Loucy (cell line): ENCODE data around the gene CLDN9.

ENCODE experiments used
- H2AFZ ChIP-seq: fragments of 200-600 bp; sonication (generic); 2 replicates; pipeline ENCODE4 v1.6.0; 2016; ENCODE audit warnings: antibody characterized with exemption, mild to moderate bottlenecking, low read length, moderate library complexity
- H3F3A ChIP-seq: fragments of 200-600 bp; 2 replicates; pipeline ENCODE4 v1.6.0; 2016; ENCODE audit warnings: antibody characterized with exemption, low read depth, mild to moderate bottlenecking
- H3K27me3 ChIP-seq: fragments of 200-600 bp; sonication (generic); 2 replicates; pipeline ENCODE4 v1.6.1; 2014; ENCODE audit warnings: low read length, mild to moderate bottlenecking; ENCODE audit not compliant: insufficient read depth, poor library complexity, severe bottlenecking
- H3K36me3 ChIP-seq: fragments of 200-600 bp; sonication (generic); 2 replicates; pipeline ENCODE4 v1.6.1; 2016; ENCODE audit warnings: low read length; ENCODE audit not compliant: insufficient read depth
- H3K4me1 ChIP-seq: fragments of 200-600 bp; sonication (generic); 2 replicates; pipeline ENCODE4 v1.5.1; 2014; ENCODE audit warnings: low read length, mild to moderate bottlenecking; ENCODE audit not compliant: insufficient read depth, poor library complexity, severe bottlenecking
- H3K4me2 ChIP-seq: fragments of 200-600 bp; sonication (generic); 2 replicates; pipeline ENCODE4 v1.6.0; 2014; ENCODE audit warnings: antibody characterized with exemption, low read length, low read depth, mild to moderate bottlenecking; ENCODE audit not compliant: poor library complexity, severe bottlenecking
- H3K4me3 ChIP-seq: fragments of 200-600 bp; sonication (generic); 2 replicates; pipeline ENCODE4 v1.5.1; 2014; ENCODE audit warnings: low read length, mild to moderate bottlenecking, mixed read lengths; ENCODE audit not compliant: poor library complexity, severe bottlenecking
- H3K79me2 ChIP-seq: fragments of 200-600 bp; sonication (generic); 2 replicates; pipeline ENCODE4 v1.6.1; 2014; ENCODE audit warnings: low read length; ENCODE audit not compliant: insufficient read depth
- H3K9ac ChIP-seq: fragments of 200-600 bp; sonication (generic); 2 replicates; pipeline ENCODE4 v1.6.0; 2014; ENCODE audit warnings: mild to moderate bottlenecking, low read depth, low read length, moderate library complexity; ENCODE audit not compliant: poor library complexity, severe bottlenecking
- H3K9me2 ChIP-seq: fragments of 200-600 bp; sonication (generic); replicated peaks from 2 replicates; pipeline ENCODE4 v1.6.1; 2016; ENCODE audit warnings: low read depth, low read length, mixed read lengths
- H3K9me3 ChIP-seq: fragments of 200-600 bp; sonication (generic); 2 replicates; pipeline ENCODE4 v1.6.1; 2014; ENCODE audit warnings: mild to moderate bottlenecking, antibody characterized with exemption, low read length, low read depth; ENCODE audit not compliant: insufficient read depth
- H4K20me1 ChIP-seq: fragments of 200-600 bp; sonication (generic); 2 replicates; pipeline ENCODE4 v1.6.0; 2014; ENCODE audit warnings: antibody characterized with exemption, low read length, mild to moderate bottlenecking; ENCODE audit not compliant: insufficient read depth, poor library complexity, severe bottlenecking
- CTCF ChIP-seq: fragments of 200-600 bp; sonication (generic); conservative IDR thresholded peaks from 2 replicates; pipeline ENCODE4 v1.5.1; 2014; ENCODE audit warnings: mild to moderate bottlenecking, antibody characterized with exemption, low read length
- EZH2phosphoT487 ChIP-seq: fragments of 200-600 bp; IDR thresholded peaks from 2 replicates; pipeline ENCODE4 v1.6.1; 2018; ENCODE audit warnings: antibody characterized with exemption, mild to moderate bottlenecking, moderate library complexity, borderline replicate concordance

CLDN9 gene

GRCh38 chr16:3023415-3023668 is 10.6 kb downstream of the CLDN9 start:
- no peaks in the 10 kb centered on the region for H3K36me3 ChIP-seq
- no peak overlapping the region for H2AFZ ChIP-seq
- peak overlapping the region; percentile 62 for H3K9ac ChIP-seq
- no peaks in the 10 kb centered on the region for H3K27me3 ChIP-seq
- no peaks in the 10 kb centered on the region for H3K9me2 ChIP-seq
- H3K4me2 ChIP-seq, result peak overlapping the region; percentile 85
- TF ChIP-seq CTCF (no peak), EZH2phosphoT487 (no peak)
- peaks cover 30% of the 10 kb centered on the region for H3K79me2 ChIP-seq
- no peaks in the 10 kb centered on the region for H3F3A ChIP-seq
- peak overlapping the region; percentile 75 for H3K4me3 ChIP-seq
- H3K4me1 ChIP-seq, result peaks cover 15% of the 10 kb centered on the region
- peaks cover 12% of the 10 kb centered on the region for H4K20me1 ChIP-seq
- H3K9me3 ChIP-seq, result no peaks in the 10 kb centered on the region

GRCh38 chr16:3023669-3024478 is 11.2 kb downstream of the CLDN9 start, which contains the start of the genes HCFC1R1 and THOC6:
Gene HCFC1R1, minus strand, starts transcription at chr16:3023942. Its CDS starts 1 bp downstream, at chr16:3023941.
Gene THOC6, plus strand, starts transcription at chr16:3024035. Its CDS starts 292 bp downstream, at chr16:3024327.
- TF ChIP-seq CTCF (no peak), EZH2phosphoT487 (no peak)
- Histone ChIP-seq H3K4me2 (peak within 1 kb of the TSS; percentile 85), H3K4me3 (peak within 1 kb of the TSS; percentile 75), H4K20me1 (peaks cover 12% of the 10 kb centered on the region), H2AFZ (peak within 1 kb of the TSS; percentile 60), H3F3A (no peaks in the 10 kb centered on the region), H3K79me2 (peaks cover 30% of the 10 kb centered on the region), H3K27me3 (no peaks in the 10 kb centered on the region), H3K36me3 (no peaks in the 10 kb centered on the region), H3K9me3 (no peaks in the 10 kb centered on the region), H3K9ac (peak within 1 kb of the TSS; percentile 62), H3K4me1 (peaks cover 15% of the 10 kb centered on the region), H3K9me2 (no peaks in the 10 kb centered on the region)

GRCh38 chr16:3025032-3026002 is 12.6 kb downstream of the CLDN9 start:
- peaks cover 15% of the 10 kb centered on the region for H3K4me1 ChIP-seq
- no peak overlapping the region for H3K9ac ChIP-seq
- no peaks in the 10 kb centered on the region for H3F3A ChIP-seq

More at GRCh38 chr16:3025032-3026002, 12.6 kb downstream of the CLDN9 start:
- no peak overlapping the region for H3K4me2 ChIP-seq
- peaks cover 29% of the 10 kb centered on the region for H3K79me2 ChIP-seq
- no peaks in the 10 kb centered on the region for H3K9me3 ChIP-seq
- H3K36me3 ChIP-seq, result no peaks in the 10 kb centered on the region
- peaks cover 12% of the 10 kb centered on the region for H4K20me1 ChIP-seq
- no peaks in the 10 kb centered on the region for H3K27me3 ChIP-seq
- TF ChIP-seq CTCF (no peak), EZH2phosphoT487 (no peak)
- no peak overlapping the region for H3K4me3 ChIP-seq
- no peaks in the 10 kb centered on the region for H3K9me2 ChIP-seq
- no peak overlapping the region for H2AFZ ChIP-seq
